ENCODE measurements around the gene UCP3. TPM values are rescaled to one million over a fixed set of nuclear protein-coding genes. Genes with fewer than 3 reads are reported as not detected.

Gene UCP3
- total RNA-seq, 1 donor from 2014 or later, result 3.7 TPM

DNA sequence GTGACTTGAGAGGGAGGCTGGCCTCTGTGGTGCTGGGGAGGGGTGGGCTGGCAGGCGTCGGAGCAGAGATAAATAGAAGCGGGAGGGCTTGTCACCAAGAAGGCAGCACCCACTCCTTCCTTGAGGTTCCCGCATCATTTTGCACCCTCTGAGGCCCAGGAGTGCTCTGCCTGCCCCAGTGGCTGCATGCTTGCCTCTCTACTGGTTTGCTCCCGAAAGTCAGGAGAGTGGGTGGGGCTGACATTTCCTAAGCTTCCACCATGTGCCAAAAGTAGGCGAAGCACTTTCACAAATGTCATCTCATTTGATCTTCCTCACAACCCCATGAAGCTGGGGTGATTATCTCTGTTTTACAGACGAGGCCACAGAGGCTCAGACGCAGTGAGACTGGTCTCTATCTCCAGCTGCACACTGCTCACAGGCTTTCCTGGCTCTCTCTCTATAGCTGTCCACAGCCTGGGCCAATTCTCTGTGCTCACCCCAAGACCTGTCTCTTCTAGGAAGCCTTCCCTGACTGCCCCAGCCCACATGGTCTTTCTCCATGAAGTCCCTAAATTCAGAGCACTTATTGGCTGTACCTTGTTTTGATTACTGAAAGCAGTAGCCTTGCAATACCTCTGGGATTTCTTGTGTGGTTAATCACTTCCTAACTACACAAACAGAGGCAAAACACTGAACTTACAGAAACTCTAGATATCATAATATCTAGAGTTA is 2.6 kb upstream of the UCP3 start:
- Mint-ChIP-seq H3K36me3 (peaks cover 15% of the 10 kb centered on the region), H3K9me3 (no peaks in the 10 kb centered on the region), H3K27ac (no peak overlapping the region), H3K27me3 (no peaks in the 10 kb centered on the region), H3K4me3 (no peak overlapping the region), H3K4me1 (ENCODE audit: unreplicated experiment) (peaks cover 25% of the 10 kb centered on the region)
- TF ChIP-seq, protein P1, sequence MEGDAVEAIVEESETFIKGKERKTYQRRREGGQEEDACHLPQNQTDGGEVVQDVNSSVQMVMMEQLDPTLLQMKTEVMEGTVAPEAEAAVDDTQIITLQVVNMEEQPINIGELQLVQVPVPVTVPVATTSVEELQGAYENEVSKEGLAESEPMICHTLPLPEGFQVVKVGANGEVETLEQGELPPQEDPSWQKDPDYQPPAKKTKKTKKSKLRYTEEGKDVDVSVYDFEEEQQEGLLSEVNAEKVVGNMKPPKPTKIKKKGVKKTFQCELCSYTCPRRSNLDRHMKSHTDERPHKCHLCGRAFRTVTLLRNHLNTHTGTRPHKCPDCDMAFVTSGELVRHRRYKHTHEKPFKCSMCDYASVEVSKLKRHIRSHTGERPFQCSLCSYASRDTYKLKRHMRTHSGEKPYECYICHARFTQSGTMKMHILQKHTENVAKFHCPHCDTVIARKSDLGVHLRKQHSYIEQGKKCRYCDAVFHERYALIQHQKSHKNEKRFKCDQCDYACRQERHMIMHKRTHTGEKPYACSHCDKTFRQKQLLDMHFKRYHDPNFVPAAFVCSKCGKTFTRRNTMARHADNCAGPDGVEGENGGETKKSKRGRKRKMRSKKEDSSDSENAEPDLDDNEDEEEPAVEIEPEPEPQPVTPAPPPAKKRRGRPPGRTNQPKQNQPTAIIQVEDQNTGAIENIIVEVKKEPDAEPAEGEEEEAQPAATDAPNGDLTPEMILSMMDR (conservative IDR thresholded peaks at IDR 0.05), result no peak
- DNase-seq (ENCODE audit: extremely low spot score, unreplicated experiment), result no peak

DNA sequence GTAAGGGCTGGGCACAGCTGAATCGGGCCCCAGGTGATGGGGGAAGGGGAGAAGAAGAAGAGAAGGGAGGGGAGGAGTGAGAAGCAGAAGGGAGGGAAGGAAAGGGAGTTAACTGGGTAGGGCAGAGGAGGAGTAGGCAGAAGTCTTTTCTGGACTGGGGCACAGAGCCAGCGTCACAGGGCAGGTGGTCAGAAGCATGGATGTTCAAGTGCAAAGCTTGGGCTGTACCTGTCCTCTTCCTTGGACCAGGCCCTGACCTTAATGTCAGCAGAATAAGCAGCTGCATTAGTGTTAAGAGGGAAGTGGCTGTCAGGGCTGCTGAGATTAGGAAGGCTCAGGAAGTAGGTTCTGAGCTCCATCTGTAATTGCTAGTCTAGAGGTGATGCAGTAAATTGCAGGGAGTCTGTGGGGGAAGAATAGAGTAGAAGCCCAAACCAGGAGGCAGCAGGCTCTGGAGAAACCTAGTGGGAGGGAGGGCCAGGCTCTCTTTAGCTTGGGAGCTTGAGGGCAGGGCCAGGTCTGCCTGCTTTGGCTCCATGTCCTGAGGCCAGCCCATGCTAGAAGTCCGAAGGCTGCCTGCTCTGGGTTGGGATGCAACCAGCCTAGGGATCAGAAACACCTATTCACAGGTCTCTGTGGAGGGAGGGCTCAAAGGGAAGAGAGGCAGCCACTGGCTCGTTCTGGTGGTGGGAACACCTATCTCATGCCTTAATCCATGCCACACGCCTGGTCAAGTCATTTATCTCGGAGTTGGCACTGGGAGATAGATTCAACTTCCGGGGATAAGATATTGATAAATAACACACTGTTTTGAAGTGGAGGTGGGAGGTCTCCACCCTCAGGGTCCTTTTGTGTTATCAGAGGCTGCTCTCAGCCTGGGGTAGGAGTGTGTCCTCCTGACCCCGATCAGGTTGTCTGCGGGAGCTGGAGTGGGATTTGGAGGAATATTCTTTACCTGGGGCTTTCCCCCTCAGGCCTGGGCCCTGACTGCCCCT is 1.7 kb upstream of the UCP3 start:
- no peak for DNase-seq (ENCODE audit: extremely low spot score, unreplicated experiment)
- TF ChIP-seq, protein P1 (conservative IDR thresholded peaks at IDR 0.05), result no peak
- H3K4me1 Mint-ChIP-seq (ENCODE audit: unreplicated experiment), result peaks cover 25% of the 10 kb centered on the region
- no peak overlapping the region for H3K4me3 Mint-ChIP-seq
- H3K9me3 Mint-ChIP-seq, result no peaks in the 10 kb centered on the region
- no peaks in the 10 kb centered on the region for H3K27me3 Mint-ChIP-seq
- no peak overlapping the region for H3K27ac Mint-ChIP-seq
- H3K36me3 Mint-ChIP-seq, result peaks cover 8% of the 10 kb centered on the region

DNA sequence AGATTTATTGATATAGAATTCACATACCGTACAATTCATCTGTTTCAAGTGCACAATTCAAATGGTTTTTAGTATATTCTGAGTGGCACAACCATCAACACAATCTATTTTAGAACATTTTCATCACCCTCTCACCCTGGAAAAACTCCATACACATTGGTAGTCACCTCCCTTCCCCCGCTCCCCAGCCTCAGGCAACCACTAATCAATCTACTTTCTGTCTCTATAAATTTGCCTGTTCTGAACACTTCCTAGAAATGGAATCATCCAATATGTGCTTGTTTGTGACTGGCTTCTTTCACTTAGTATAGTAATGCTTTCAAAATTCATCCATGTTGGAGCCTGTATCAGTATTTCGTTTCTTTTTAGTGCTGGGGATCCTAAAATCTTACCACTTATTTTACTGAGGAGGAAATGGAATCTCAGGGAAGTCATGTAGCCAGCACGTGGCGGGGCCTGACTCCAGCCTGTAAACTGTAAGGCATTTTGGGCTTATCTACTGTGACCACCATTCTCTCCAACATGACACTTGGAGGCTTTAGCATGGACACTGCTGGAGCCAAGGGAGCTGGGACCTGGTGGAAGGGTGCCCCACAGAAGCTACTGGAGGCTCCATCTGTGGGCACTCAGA is 905 bp upstream of the UCP3 start:
- TF ChIP-seq, protein P1 (conservative IDR thresholded peaks at IDR 0.05), result no peak
- Mint-ChIP-seq H3K27ac (no peak overlapping the region), H3K4me3 (no peak overlapping the region), H3K36me3 (peaks cover 5% of the 10 kb centered on the region), H3K27me3 (no peaks in the 10 kb centered on the region), H3K9me3 (no peaks in the 10 kb centered on the region), H3K4me1 (ENCODE audit: unreplicated experiment) (peaks cover 25% of the 10 kb centered on the region)
- DNase-seq (ENCODE audit: extremely low spot score, unreplicated experiment), result no peak

DNA sequence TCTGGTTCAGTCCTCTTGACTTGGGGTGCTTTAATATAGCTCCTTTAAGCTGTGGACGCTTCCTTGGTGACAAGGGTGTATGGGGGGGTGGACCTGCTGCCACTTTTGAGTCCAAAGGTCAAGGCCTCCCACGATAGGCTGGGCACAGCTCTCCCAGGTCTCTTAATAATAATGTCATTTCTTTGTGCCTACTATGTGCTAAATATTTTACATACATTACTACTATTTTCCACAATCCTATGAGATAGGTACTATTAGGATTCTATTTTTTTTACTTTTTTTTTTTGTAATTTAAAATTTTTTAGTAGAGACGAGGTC is 304 bp upstream of the UCP3 start:
- no peaks in the 10 kb centered on the region for H3K27me3 Mint-ChIP-seq
- no peak for DNase-seq (ENCODE audit: extremely low spot score, unreplicated experiment)
- TF ChIP-seq, protein P1 (conservative IDR thresholded peaks at IDR 0.05), result no peak
- no peak overlapping the region for H3K4me3 Mint-ChIP-seq
- H3K9me3 Mint-ChIP-seq, result no peaks in the 10 kb centered on the region
- H3K4me1 Mint-ChIP-seq (ENCODE audit: unreplicated experiment), result peaks cover 25% of the 10 kb centered on the region
- H3K27ac Mint-ChIP-seq, result no peak overlapping the region
- peaks cover 5% of the 10 kb centered on the region for H3K36me3 Mint-ChIP-seq

DNA sequence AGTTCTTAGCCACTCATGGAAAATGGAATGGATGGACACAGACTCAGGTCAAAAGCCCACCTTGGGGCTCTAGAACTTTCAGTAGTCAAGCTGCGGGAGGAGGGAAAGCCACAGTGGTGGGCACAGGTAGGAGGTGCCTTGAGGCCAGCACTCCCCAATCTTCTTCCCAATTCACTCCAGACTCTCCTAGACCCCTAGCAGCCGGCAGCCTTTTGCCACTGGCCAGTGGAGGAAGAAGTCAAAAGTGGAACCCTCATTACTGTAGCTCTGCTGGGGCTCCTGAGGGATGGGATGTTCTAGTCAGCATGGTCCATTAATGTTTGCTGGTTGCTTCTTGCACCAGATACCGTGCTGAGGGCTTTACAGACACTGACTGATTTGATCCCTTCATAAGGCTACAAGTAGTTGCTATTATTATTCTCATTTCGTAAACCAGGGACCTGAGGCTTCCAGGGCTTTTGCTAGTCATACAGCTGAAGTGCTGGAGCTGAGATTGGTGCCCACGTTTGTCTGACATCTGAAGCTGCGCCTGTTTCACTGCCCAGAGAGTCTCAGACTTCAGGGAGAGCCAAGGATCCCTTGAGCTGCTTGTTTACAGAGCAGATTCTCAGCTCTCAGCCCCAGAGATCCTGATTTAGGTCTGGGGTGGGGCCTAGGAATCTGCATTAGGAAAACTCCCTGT is 1.1 kb downstream of the UCP3 start:
- Mint-ChIP-seq H3K4me1 (ENCODE audit: unreplicated experiment) (peaks cover 25% of the 10 kb centered on the region), H3K9me3 (no peaks in the 10 kb centered on the region), H3K36me3 (peaks cover 8% of the 10 kb centered on the region), H3K27me3 (no peaks in the 10 kb centered on the region), H3K4me3 (no peak overlapping the region), H3K27ac (no peak overlapping the region)
- TF ChIP-seq, protein P1 (conservative IDR thresholded peaks at IDR 0.05), result no peak
- DNase-seq (ENCODE audit: extremely low spot score, unreplicated experiment), result no peak
